ENCODE results near the gene ARHGAP6. TPM values are rescaled to one million over a fixed set of nuclear protein-coding genes. Genes with fewer than 3 reads are reported as not detected.

The ARHGAP6 gene
- total RNA-seq, 3 donors from 2014 or later, result 10.1 to 32.6 (median 14.7) TPM

DNA sequence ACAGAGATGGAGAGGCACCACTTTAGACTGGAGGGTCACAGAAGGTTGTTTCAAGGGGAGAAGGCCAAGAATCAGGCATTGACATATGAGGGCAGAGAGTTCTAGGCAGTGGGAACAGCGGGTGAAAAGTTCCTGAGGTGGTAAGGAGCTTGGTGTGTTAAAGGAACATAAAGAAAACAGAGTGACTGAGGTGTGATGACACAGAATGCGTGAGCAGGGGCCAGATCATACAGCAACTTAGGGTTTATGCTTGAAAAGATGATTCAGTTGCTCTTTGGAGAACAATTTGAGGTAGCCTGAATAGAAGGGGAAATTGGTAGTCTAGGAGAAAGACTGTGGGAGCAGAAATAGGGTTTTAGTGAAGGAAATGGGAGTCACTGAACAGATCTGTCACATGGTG, 193.3 kb downstream of the ARHGAP6 start:
- intact Hi-C loops (cut with DNase I; ENCODE audit: low total_unique reads), result no loop called here
- H3K27ac ChIP-seq, result no peak overlapping the region

DNA sequence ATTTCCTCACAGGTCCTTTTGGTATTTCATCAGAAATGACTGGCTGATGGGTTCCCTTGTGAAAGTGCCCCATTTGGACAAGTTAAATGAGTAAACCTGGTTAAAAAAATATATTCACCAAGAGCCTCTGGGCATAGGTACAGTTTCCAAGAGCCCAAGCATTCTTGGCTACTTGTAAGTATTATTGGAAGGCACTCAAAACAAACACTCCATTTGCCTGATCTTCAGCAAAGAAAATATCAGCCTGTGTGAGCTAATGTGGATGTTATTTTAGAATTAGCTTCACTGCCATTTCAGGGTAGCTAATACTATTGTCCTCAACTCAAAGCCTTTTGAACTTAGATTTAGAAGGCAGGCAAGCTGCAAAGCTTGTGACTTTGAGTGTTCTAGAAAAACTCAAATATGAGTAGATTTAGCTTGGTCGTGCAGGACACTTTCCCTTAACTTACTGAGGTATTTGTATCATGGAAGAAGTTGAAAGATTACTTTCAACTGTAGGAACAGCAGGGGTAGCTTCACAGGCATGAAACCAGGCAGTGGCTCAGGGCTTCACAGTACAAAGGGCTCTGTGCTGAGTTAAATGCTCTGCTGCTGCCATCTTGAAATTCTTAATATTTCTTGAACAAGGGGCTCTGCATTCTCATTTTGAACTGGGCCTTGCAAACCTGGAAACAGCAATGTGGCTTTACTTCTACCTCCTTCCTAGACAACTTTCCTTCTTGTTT, 195.3 kb downstream of the ARHGAP6 start:
- H3K27ac ChIP-seq, result no peak overlapping the region
- no peaks in the 10 kb centered on the region for H3K9me3 ChIP-seq
- H3K27me3 ChIP-seq, result peaks cover 0 to 24% of the 10 kb centered on the region in 2 donors
- H3K36me3 ChIP-seq, result no peaks in the 10 kb centered on the region
- intact Hi-C loops (cut with DNase I; ENCODE audit: low total_unique reads), result no loop called here
- TF ChIP-seq POLR2AphosphoS5 (IDR thresholded peaks at IDR 0.05) (no peak), POLR2A (IDR thresholded peaks at IDR 0.05) (no peak)
- TF ChIP-seq, protein P1, sequence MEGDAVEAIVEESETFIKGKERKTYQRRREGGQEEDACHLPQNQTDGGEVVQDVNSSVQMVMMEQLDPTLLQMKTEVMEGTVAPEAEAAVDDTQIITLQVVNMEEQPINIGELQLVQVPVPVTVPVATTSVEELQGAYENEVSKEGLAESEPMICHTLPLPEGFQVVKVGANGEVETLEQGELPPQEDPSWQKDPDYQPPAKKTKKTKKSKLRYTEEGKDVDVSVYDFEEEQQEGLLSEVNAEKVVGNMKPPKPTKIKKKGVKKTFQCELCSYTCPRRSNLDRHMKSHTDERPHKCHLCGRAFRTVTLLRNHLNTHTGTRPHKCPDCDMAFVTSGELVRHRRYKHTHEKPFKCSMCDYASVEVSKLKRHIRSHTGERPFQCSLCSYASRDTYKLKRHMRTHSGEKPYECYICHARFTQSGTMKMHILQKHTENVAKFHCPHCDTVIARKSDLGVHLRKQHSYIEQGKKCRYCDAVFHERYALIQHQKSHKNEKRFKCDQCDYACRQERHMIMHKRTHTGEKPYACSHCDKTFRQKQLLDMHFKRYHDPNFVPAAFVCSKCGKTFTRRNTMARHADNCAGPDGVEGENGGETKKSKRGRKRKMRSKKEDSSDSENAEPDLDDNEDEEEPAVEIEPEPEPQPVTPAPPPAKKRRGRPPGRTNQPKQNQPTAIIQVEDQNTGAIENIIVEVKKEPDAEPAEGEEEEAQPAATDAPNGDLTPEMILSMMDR (IDR thresholded peaks at IDR 0.05), result no peak
- no peaks in the 10 kb centered on the region for H3K4me1 ChIP-seq
- no peak overlapping the region for H3K4me3 ChIP-seq
- DNase-seq (ENCODE audit: low spot score in 2 of 2), result no peak

More for the DNA sequence above, 193.3 kb downstream of the ARHGAP6 start:
- no peak for DNase-seq (ENCODE audit: low spot score in 2 of 2)
- Histone ChIP-seq H3K36me3 (no peaks in the 10 kb centered on the region), H3K27me3 (peaks cover 0 to 16% of the 10 kb centered on the region in 2 donors), H3K4me1 (no peaks in the 10 kb centered on the region), H3K4me3 (no peak overlapping the region), H3K9me3 (no peaks in the 10 kb centered on the region)
- TF ChIP-seq, protein P1 (IDR thresholded peaks at IDR 0.05), result no peak
- TF ChIP-seq POLR2AphosphoS5 (IDR thresholded peaks at IDR 0.05) (no peak), POLR2A (IDR thresholded peaks at IDR 0.05) (no peak)

DNA sequence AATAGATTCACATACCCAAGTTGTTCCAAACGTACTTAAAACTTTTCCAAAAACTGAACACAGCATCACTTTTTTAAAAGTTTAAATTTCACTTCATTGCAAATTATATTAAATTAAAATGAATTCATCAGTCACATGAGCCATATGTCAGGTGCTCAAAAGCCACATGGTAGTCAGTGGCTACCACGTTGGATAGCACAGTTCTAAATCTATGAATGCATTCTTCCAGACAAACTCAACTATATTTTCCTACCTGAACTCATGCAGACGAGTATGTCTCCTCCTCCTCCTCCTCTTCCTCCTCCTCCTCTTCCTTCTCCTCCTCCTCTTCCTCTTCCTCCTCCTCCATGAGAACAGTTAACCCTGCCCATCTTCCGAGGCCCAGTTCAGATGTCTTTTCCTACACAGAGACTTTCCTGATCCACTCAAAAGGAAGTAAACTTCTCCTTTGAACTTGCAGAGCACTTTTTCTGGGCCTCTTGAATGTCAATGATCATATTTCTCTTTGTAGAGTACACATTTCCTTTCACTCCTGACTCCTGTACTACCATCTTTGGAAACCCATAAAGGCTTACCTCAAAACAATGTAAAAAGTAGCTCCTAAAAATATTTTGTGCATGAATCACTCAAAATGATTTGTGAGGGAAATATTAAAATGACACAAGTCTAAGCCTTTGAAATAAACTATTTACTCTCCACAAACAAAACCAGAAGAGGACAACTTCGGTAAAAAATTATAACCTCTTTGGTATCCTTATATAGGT, 199.9 kb downstream of the ARHGAP6 start:
- no peaks in the 10 kb centered on the region for H3K36me3 ChIP-seq
- no peak for DNase-seq (ENCODE audit: low spot score in 2 of 2)
- H3K27ac ChIP-seq, result no peak overlapping the region
- no peaks in the 10 kb centered on the region for H3K4me1 ChIP-seq
- no peaks in the 10 kb centered on the region for H3K9me3 ChIP-seq
- peaks cover 0 to 27% of the 10 kb centered on the region in 2 donors for H3K27me3 ChIP-seq
- intact Hi-C loops (cut with DNase I; ENCODE audit: low total_unique reads), result no loop called here
- TF ChIP-seq POLR2A (IDR thresholded peaks at IDR 0.05) (no peak), POLR2AphosphoS5 (IDR thresholded peaks at IDR 0.05) (no peak)
- TF ChIP-seq, protein P1 (IDR thresholded peaks at IDR 0.05), result no peak
- no peak overlapping the region for H3K4me3 ChIP-seq

DNA sequence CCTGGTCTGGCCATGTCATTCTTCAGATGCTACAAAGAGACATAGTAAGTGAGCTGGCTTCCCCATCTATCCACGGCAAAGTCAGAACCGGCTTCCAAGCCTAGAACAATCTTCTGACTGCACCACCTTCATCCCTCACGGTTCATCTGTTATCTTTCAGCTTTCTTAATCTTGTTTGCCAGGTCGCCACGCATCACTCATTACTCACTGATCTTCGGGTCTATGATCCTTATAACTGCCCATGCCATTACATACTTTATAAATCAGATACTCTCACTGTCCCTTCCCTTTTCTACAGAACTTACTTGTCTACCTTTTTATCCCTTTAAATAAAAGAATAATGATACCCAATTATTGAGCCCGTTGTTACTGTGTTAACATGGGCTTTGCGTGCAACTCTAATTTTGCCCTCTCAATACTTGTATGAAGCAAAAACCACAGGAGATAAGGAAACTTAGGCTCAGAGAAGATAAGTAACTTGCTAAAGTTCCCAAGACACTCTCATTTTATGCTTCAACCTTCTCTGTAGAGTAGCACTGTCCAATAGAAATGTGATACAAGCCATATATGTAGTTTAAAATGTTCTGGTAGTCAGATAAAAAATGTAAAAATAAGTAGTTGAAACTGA, 200.8 kb downstream of the ARHGAP6 start:
- TF ChIP-seq, protein P1 (IDR thresholded peaks at IDR 0.05), result no peak
- TF ChIP-seq POLR2AphosphoS5 (IDR thresholded peaks at IDR 0.05), result no peak
- no peak for TF ChIP-seq POLR2A (IDR thresholded peaks at IDR 0.05)
- H3K4me1 ChIP-seq, result no peaks in the 10 kb centered on the region
- H3K4me3 ChIP-seq, result no peak overlapping the region
- intact Hi-C loops (cut with DNase I; ENCODE audit: low total_unique reads), result no loop called here
- no peak overlapping the region for H3K27ac ChIP-seq
- DNase-seq (ENCODE audit: low spot score in 2 of 2), result no peak
- H3K9me3 ChIP-seq, result no peaks in the 10 kb centered on the region
- H3K36me3 ChIP-seq, result no peaks in the 10 kb centered on the region
- peaks cover 0 to 28% of the 10 kb centered on the region in 2 donors for H3K27me3 ChIP-seq
